ENCODE measurements around the gene ZBTB25. TPM values are rescaled to one million over a fixed set of nuclear protein-coding genes. Genes with fewer than 3 reads are reported as not detected.

The ZBTB25 gene
- total and polyA plus RNA-seq, 2 donors from 2014 or later = 4.3 to 17.8 TPM

- intact Hi-C loops (cut with DNase I) = no loop called here
- no peaks in the 10 kb centered on the region for H3K27me3 ChIP-seq (ENCODE audit: control insufficient read depth, insufficient read depth, low read length)
- H3K36me3 ChIP-seq (ENCODE audit: control insufficient read depth in 2 of 3, insufficient read depth in 3 of 3, low read length in 3 of 3) = no peaks in the 10 kb centered on the region
- no peak overlapping the region for H3K9ac ChIP-seq (ENCODE audit: low read length in 3 of 3)
- H3K9me3 ChIP-seq (ENCODE audit: control insufficient read depth in 2 of 3, insufficient read depth in 1 of 3, low read length in 3 of 3) = no peaks in the 10 kb centered on the region
- no peak overlapping the region for H3K27ac ChIP-seq (ENCODE audit: low read depth in 2 of 2, low read length in 2 of 2)
- H3K4me1 ChIP-seq (ENCODE audit: control insufficient read depth in 2 of 3, insufficient read depth in 2 of 3, low read depth in 1 of 3, low read length in 3 of 3) = no peaks in the 10 kb centered on the region
- no peak overlapping the region for H3K4me3 ChIP-seq (ENCODE audit: low read length in 3 of 3)
- DNase-seq (no peak), FAIRE-seq (no peak)
- TF ChIP-seq, protein P1, sequence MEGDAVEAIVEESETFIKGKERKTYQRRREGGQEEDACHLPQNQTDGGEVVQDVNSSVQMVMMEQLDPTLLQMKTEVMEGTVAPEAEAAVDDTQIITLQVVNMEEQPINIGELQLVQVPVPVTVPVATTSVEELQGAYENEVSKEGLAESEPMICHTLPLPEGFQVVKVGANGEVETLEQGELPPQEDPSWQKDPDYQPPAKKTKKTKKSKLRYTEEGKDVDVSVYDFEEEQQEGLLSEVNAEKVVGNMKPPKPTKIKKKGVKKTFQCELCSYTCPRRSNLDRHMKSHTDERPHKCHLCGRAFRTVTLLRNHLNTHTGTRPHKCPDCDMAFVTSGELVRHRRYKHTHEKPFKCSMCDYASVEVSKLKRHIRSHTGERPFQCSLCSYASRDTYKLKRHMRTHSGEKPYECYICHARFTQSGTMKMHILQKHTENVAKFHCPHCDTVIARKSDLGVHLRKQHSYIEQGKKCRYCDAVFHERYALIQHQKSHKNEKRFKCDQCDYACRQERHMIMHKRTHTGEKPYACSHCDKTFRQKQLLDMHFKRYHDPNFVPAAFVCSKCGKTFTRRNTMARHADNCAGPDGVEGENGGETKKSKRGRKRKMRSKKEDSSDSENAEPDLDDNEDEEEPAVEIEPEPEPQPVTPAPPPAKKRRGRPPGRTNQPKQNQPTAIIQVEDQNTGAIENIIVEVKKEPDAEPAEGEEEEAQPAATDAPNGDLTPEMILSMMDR (IDR thresholded peaks at IDR 0.05; ENCODE audit: borderline replicate concordance, extremely low read depth, insufficient read depth) = no peak
Observed at GRCh38 chr14:64495252-64495651, 8.4 kb downstream of the ZBTB25 start.

GRCh38 chr14:64493455-64493854, 10.2 kb downstream of the ZBTB25 start:
- TF ChIP-seq, protein P1 (IDR thresholded peaks at IDR 0.05; ENCODE audit: borderline replicate concordance, extremely low read depth, insufficient read depth) = no peak
- Histone ChIP-seq H3K9ac (ENCODE audit: low read length in 3 of 3) (no peak overlapping the region), H3K4me1 (ENCODE audit: control insufficient read depth in 2 of 3, insufficient read depth in 2 of 3, low read depth in 1 of 3, low read length in 3 of 3) (no peaks in the 10 kb centered on the region), H3K27me3 (ENCODE audit: control insufficient read depth, insufficient read depth, low read length) (no peaks in the 10 kb centered on the region), H3K36me3 (ENCODE audit: control insufficient read depth in 2 of 3, insufficient read depth in 3 of 3, low read length in 3 of 3) (peaks cover 0 to under 1% (median 0%) of the 10 kb centered on the region in 3 donors), H3K27ac (ENCODE audit: low read depth in 2 of 2, low read length in 2 of 2) (no peak overlapping the region), H3K9me3 (ENCODE audit: control insufficient read depth in 2 of 3, insufficient read depth in 1 of 3, low read length in 3 of 3) (no peaks in the 10 kb centered on the region), H3K4me3 (ENCODE audit: low read length in 3 of 3) (no peak overlapping the region)
- no peak for DNase-seq
- no peak for FAIRE-seq
- intact Hi-C loops (cut with DNase I) = no loop called here

- intact Hi-C loops (cut with DNase I) = no loop called here
- no peaks in the 10 kb centered on the region for H3K27me3 ChIP-seq (ENCODE audit: control insufficient read depth, insufficient read depth, low read length)
- H3K4me1 ChIP-seq (ENCODE audit: control insufficient read depth in 2 of 3, insufficient read depth in 2 of 3, low read depth in 1 of 3, low read length in 3 of 3) = no peaks in the 10 kb centered on the region
- peaks cover 0 to 11% (median 9%) of the 10 kb centered on the region in 3 donors for H3K36me3 ChIP-seq (ENCODE audit: control insufficient read depth in 2 of 3, insufficient read depth in 3 of 3, low read length in 3 of 3)
- no peak overlapping the region for H3K4me3 ChIP-seq (ENCODE audit: low read length in 3 of 3)
- no peak for DNase-seq
- no peak overlapping the region for H3K27ac ChIP-seq (ENCODE audit: low read depth in 2 of 2, low read length in 2 of 2)
- no peaks in the 10 kb centered on the region for H3K9me3 ChIP-seq (ENCODE audit: control insufficient read depth in 2 of 3, insufficient read depth in 1 of 3, low read length in 3 of 3)
- TF ChIP-seq, protein P1 (IDR thresholded peaks at IDR 0.05; ENCODE audit: borderline replicate concordance, extremely low read depth, insufficient read depth) = no peak
- no peak for FAIRE-seq
- no peak overlapping the region for H3K9ac ChIP-seq (ENCODE audit: low read length in 3 of 3)
Observed at GRCh38 chr14:64491637-64492036, 12.0 kb downstream of the ZBTB25 start.

GRCh38 chr14:64488590-64489099, 15.0 kb downstream of the ZBTB25 start:
- Histone ChIP-seq H3K4me3 (ENCODE audit: low read length in 3 of 3) (no peak overlapping the region), H3K4me1 (ENCODE audit: control insufficient read depth in 2 of 3, insufficient read depth in 2 of 3, low read depth in 1 of 3, low read length in 3 of 3) (no peaks in the 10 kb centered on the region), H3K9ac (ENCODE audit: low read length in 3 of 3) (no peak overlapping the region), H3K27ac (ENCODE audit: low read depth in 2 of 2, low read length in 2 of 2) (no peak overlapping the region), H3K27me3 (ENCODE audit: control insufficient read depth, insufficient read depth, low read length) (no peaks in the 10 kb centered on the region), H3K36me3 (ENCODE audit: control insufficient read depth in 2 of 3, insufficient read depth in 3 of 3, low read length in 3 of 3) (peaks cover 0 to 11% (median 9%) of the 10 kb centered on the region in 3 donors), H3K9me3 (ENCODE audit: control insufficient read depth in 2 of 3, insufficient read depth in 1 of 3, low read length in 3 of 3) (no peaks in the 10 kb centered on the region)
- DNase-seq (no peak), FAIRE-seq (no peak)
- TF ChIP-seq, protein P1 (IDR thresholded peaks at IDR 0.05; ENCODE audit: borderline replicate concordance, extremely low read depth, insufficient read depth) = no peak
- intact Hi-C loops (cut with DNase I) = no loop called here

Measured in kidney (tissue), 14 donors.